GM12892 (cell line): Measurements from ENCODE around the gene CDH4.
"Not testable (repeated sequence)": the region's sequence is repeated elsewhere in the genome, so short reads cannot be mapped to it uniquely, and the experiment has no call there.

ENCODE experiments used
- DNase-seq: peaks from one replicate; pipeline ENCODE4 v3.0.0; 2011; ENCODE audit not compliant: insufficient read length
- FAIRE-seq: peaks from 2 replicates; lab custom pipeline; 2011; peaks lifted over from hg19 to GRCh38; lab: Jason Lieb, UNC
- POLR2A ChIP-seq: IDR thresholded peaks from 2 replicates; pipeline ENCODE4 v1.6.1; 2011; ENCODE audit warnings: low read depth, low read length, control low read depth
- POLR2AphosphoS5 ChIP-seq: IDR thresholded peaks from 2 replicates; pipeline ENCODE4 v1.6.1; 2011; ENCODE audit warnings: low read depth, low read length, control low read depth
- TAF1 ChIP-seq: IDR thresholded peaks from 2 replicates; pipeline ENCODE4 v1.6.1; 2011; ENCODE audit warnings: low read depth, mild to moderate bottlenecking, control low read depth, low read length, borderline replicate concordance

Gene CDH4

GRCh38 chr20:61271312-61272231, 19.5 kb downstream of the CDH4 start:
- FAIRE-seq (no peak), DNase-seq (no peak)
- TF ChIP-seq POLR2AphosphoS5 (no peak), TAF1 (no peak)

- DNase-seq, FAIRE-seq: not testable (repeated sequence)
Measured at GRCh38 chr20:61273024-61273423, 21.0 kb downstream of the CDH4 start.

GRCh38 chr20:61273666-61274065, 21.6 kb downstream of the CDH4 start:
- not testable (repeated sequence) for DNase-seq, FAIRE-seq

GRCh38 chr20:61274326-61274725, 22.3 kb downstream of the CDH4 start:
- no peak for TF ChIP-seq POLR2AphosphoS5
- TF ChIP-seq TAF1, result no peak
- TF ChIP-seq POLR2A, result no peak
- DNase-seq, result no peak
- FAIRE-seq, result no peak

- TF ChIP-seq TAF1 (no peak), POLR2A (no peak), POLR2AphosphoS5 (no peak)
- DNase-seq (no peak), FAIRE-seq (no peak)
Measured at GRCh38 chr20:61278296-61278695, 26.2 kb downstream of the CDH4 start.

- TF ChIP-seq TAF1 (no peak), POLR2A (no peak), POLR2AphosphoS5 (no peak)
- FAIRE-seq (no peak), DNase-seq (no peak)
Measured at GRCh38 chr20:61279621-61280150, 27.6 kb downstream of the CDH4 start.

GRCh38 chr20:61280217-61280980, 28.3 kb downstream of the CDH4 start:
- TF ChIP-seq POLR2AphosphoS5, result no peak
- no peak for TF ChIP-seq POLR2A
- no peak for TF ChIP-seq TAF1
- no peak for FAIRE-seq
- DNase-seq, result no peak

GRCh38 chr20:61281286-61281795, 29.3 kb downstream of the CDH4 start:
- TF ChIP-seq POLR2A, result no peak
- no peak for TF ChIP-seq POLR2AphosphoS5
- no peak for TF ChIP-seq TAF1
- DNase-seq (no peak), FAIRE-seq (no peak)

GRCh38 chr20:61284752-61285151, 32.7 kb downstream of the CDH4 start:
- TF ChIP-seq TAF1 (no peak), POLR2A (no peak), POLR2AphosphoS5 (no peak)
- FAIRE-seq (no peak), DNase-seq (no peak)

GRCh38 chr20:61285152-61285645, 33.1 kb downstream of the CDH4 start:
- DNase-seq (no peak), FAIRE-seq (no peak)
- no peak for TF ChIP-seq POLR2AphosphoS5
- TF ChIP-seq POLR2A, result no peak

- DNase-seq, result no peak
Measured at GRCh38 chr20:61285691-61286090, 33.6 kb downstream of the CDH4 start.

More at GRCh38 chr20:61285691-61286090, 33.6 kb downstream of the CDH4 start:
- FAIRE-seq, result no peak
- TF ChIP-seq POLR2AphosphoS5, result no peak
- TF ChIP-seq POLR2A, result no peak
- no peak for TF ChIP-seq TAF1
